GM12878 (cell line): ENCODE results near the gene ITPR3. TPM values are rescaled to one million over a fixed set of nuclear protein-coding genes. Genes with fewer than 3 reads are reported as not detected.

ENCODE experiments used
- ESRRA ChIP-seq: IDR thresholded peaks from 2 replicates; pipeline ENCODE4 v1.6.1; 2012; ENCODE audit warnings: mild to moderate bottlenecking, low read length, improper control_type of control experiment
- NFYB ChIP-seq: IDR thresholded peaks from 2 replicates; pipeline ENCODE4 v1.6.1; 2011; ENCODE audit warnings: low read depth, mild to moderate bottlenecking, low read length, improper control_type of control experiment, moderate library complexity; ENCODE audit not compliant: insufficient read depth
- polyA plus RNA-seq, 11 experiments: library from polyadenylated mRNA; depleted of rRNA in 4 of 11; unstranded in 6 of 11; stranded (reverse) in 5 of 11; fragments of >200 nt; fragmentation: Nextera tagmentation in 4 of 11; fragmentation: Illumina TruSeq in 1 of 11; extraction: Ambion mirVana in 4 of 11; extraction: Trizol in 1 of 11; gene quantifications; 1 replicate in 1 of 11; 2 replicates in 10 of 11; pipeline versions ENCODE4 v1.2.1 to v1.2.3, GENCODE V29; 2011 to 2016; ENCODE audit warnings: inconsistent platforms in 2 of 11, missing spikeins in 2 of 11, low read depth in 1 of 11
- total RNA-seq, 4 experiments: library from RNA; depleted of rRNA in 3 of 4; stranded (reverse); fragments of >200 nt in 3 of 4; fragmentation: Illumina TruSeq in 1 of 4; extraction: Trizol in 1 of 4; gene quantifications; 2 replicates each; pipeline versions ENCODE4 v1.2.1 to v1.2.3, GENCODE V29; 2013 to 2021
- TF ChIP-seq, protein P1 (sequence below): fragments of 450-650 bp; IDR thresholded peaks from 2 replicates; pipeline ENCODE4 v1.6.1; 2018; ENCODE audit warnings: mild to moderate bottlenecking, low read depth, moderate library complexity; ENCODE audit not compliant: partially characterized antibody
- TF ChIP-seq, protein P2 (sequence below): IDR thresholded peaks from 2 replicates; pipeline ENCODE4 v1.6.1; 2011; ENCODE audit warnings: mild to moderate bottlenecking, low read depth, low read length, moderate library complexity; ENCODE audit not compliant: insufficient replicate concordance
- TF ChIP-seq, protein P3 (sequence below): fragments of 450-650 bp; IDR thresholded peaks from 2 replicates; pipeline ENCODE4 v1.6.1; 2018; ENCODE audit warnings: borderline replicate concordance, mild to moderate bottlenecking; ENCODE audit not compliant: partially characterized antibody

Gene ITPR3
- total and polyA plus RNA-seq, 10 of the 15 experiments (the other 5 are each of a cell fraction or from before 2014, with no cell fraction given) = 0.32 to 34.0 (median 11.9) TPM

DNA sequence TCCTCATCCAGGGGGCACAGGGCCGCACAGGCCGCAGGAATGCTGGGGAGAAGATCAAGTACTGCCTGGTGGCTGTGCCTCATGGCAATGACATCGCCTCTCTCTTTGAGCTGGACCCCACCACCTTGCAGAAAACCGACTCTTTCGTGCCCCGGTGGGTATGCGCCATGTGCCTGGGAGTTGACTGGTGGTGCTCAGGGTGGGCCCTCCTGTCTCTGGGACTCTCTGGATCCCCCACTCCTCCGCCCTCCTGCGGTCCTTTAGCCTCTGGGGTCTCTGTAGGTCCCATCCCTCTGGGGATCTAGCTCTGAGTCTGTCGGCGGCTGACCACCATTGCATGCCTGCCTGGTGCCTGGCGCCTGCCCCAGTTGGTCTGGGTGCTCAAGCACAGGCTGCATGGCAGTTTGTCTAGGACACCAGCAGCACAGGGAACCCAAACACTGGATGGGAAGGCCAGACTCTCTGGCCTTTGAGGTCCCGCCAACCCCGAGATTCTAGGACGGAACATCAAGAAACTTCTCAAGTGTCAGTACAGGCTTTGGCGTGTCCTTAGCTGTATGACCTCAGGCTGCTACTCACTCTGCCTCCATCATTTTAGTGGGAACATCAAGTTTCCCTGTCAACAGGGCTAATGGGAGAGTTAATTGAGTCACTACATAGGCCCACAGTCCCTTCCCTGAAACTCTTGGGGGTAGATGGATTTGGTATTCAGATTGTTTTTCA, 42.8 kb downstream of the ITPR3 start (continued):
- TF ChIP-seq, protein P1, sequence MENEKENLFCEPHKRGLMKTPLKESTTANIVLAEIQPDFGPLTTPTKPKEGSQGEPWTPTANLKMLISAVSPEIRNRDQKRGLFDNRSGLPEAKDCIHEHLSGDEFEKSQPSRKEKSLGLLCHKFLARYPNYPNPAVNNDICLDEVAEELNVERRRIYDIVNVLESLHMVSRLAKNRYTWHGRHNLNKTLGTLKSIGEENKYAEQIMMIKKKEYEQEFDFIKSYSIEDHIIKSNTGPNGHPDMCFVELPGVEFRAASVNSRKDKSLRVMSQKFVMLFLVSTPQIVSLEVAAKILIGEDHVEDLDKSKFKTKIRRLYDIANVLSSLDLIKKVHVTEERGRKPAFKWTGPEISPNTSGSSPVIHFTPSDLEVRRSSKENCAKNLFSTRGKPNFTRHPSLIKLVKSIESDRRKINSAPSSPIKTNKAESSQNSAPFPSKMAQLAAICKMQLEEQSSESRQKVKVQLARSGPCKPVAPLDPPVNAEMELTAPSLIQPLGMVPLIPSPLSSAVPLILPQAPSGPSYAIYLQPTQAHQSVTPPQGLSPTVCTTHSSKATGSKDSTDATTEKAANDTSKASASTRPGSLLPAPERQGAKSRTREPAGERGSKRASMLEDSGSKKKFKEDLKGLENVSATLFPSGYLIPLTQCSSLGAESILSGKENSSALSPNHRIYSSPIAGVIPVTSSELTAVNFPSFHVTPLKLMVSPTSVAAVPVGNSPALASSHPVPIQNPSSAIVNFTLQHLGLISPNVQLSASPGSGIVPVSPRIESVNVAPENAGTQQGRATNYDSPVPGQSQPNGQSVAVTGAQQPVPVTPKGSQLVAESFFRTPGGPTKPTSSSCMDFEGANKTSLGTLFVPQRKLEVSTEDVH = no peak
- TF ChIP-seq, protein P2, sequence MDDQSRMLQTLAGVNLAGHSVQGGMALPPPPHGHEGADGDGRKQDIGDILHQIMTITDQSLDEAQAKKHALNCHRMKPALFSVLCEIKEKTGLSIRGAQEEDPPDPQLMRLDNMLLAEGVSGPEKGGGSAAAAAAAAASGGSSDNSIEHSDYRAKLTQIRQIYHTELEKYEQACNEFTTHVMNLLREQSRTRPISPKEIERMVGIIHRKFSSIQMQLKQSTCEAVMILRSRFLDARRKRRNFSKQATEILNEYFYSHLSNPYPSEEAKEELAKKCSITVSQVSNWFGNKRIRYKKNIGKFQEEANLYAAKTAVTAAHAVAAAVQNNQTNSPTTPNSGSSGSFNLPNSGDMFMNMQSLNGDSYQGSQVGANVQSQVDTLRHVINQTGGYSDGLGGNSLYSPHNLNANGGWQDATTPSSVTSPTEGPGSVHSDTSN = no peak
- no peak for TF ChIP-seq NFYB
- TF ChIP-seq ESRRA = no peak
- TF ChIP-seq, protein P3, sequence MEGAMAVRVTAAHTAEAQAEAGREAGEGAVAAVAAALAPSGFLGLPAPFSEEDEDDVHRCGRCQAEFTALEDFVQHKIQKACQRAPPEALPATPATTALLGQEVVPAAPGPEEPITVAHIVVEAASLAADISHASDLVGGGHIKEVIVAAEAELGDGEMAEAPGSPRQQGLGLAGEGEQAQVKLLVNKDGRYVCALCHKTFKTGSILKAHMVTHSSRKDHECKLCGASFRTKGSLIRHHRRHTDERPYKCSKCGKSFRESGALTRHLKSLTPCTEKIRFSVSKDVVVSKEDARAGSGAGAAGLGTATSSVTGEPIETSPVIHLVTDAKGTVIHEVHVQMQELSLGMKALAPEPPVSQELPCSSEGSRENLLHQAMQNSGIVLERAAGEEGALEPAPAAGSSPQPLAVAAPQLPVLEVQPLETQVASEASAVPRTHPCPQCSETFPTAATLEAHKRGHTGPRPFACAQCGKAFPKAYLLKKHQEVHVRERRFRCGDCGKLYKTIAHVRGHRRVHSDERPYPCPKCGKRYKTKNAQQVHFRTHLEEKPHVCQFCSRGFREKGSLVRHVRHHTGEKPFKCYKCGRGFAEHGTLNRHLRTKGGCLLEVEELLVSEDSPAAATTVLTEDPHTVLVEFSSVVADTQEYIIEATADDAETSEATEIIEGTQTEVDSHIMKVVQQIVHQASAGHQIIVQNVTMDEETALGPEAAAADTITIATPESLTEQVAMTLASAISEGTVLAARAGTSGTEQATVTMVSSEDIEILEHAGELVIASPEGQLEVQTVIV = no peak
